ENCODE results near the gene CYBRD1. TPM values are rescaled to one million over a fixed set of nuclear protein-coding genes. Genes with fewer than 3 reads are reported as not detected.
A peak's percentile ranks its signal among the peaks of the same experiment; 100 is the strongest.

The CYBRD1 gene
- polyA plus RNA-seq, 1 donor (not counting 4 experiments of a cell fraction or from before 2014, with no cell fraction given) = 72.7 TPM

GRCh38 chr2:171524018-171524401, 1.7 kb downstream of the CYBRD1 start:
- Histone ChIP-seq H3K4me3 (ENCODE audit: control insufficient read depth in 2 of 3, extremely low read depth in 1 of 3, insufficient read depth in 2 of 3, low read depth in 1 of 3, low read length in 3 of 3) (peak overlapping the region; percentile 56 to 90 (median 85)), H3K9ac (ENCODE audit: control insufficient read depth, extremely low read depth, insufficient read depth, low read length) (peak overlapping the region; percentile 71), H3K27me3 (ENCODE audit: control insufficient read depth, extremely low read depth, insufficient read depth, low read length) (no peaks in the 10 kb centered on the region), H3K27ac (ENCODE audit: control insufficient read depth, insufficient read depth, low read length) (peak overlapping the region; percentile 49), H3K79me2 (ENCODE audit: control insufficient read depth, insufficient read depth, low read length) (no peaks in the 10 kb centered on the region), H3K9me1 (ENCODE audit: control insufficient read depth, extremely low read depth, insufficient read depth, low read length) (no peaks in the 10 kb centered on the region), H4K20me1 (ENCODE audit: control insufficient read depth, extremely low read depth, insufficient read depth, low read length) (no peaks in the 10 kb centered on the region), H3K4me1 (ENCODE audit: control insufficient read depth, extremely low read depth, insufficient read depth, low read length) (peaks cover 27% of the 10 kb centered on the region), H2AFZ (ENCODE audit: control insufficient read depth, low read length) (no peak overlapping the region), H3K36me3 (ENCODE audit: control insufficient read depth in 2 of 2, extremely low read depth in 1 of 2, insufficient read depth in 2 of 2, low read length in 2 of 2) (peaks cover 0 to 3% of the 10 kb centered on the region in 2 experiments), H3K4me2 (ENCODE audit: control insufficient read depth, extremely low read depth, insufficient read depth, low read depth, low read length) (peak overlapping the region; percentile 77), H3K9me3 (ENCODE audit: control insufficient read depth, low read depth, low read length) (no peaks in the 10 kb centered on the region)
- DNase-seq (ENCODE audit: low read depth, low spot score) (peak; percentile 30), FAIRE-seq (peak; percentile 83)
- dilution Hi-C loops (cut with MboI; ENCODE audit: extremely low pct_ligation_motif_present, low sequenced_read_pairs) = no loop called here
- TF ChIP-seq EZH2 (IDR thresholded peaks at IDR 0.05; ENCODE audit: low read length) (no peak), CTCF (optimal IDR thresholded peaks at IDR 0.05 in 1 of 3, IDR thresholded peaks at IDR 0.05 in 1 of 3, conservative IDR thresholded peaks at IDR 0.05 in 1 of 3; ENCODE audit: extremely low read depth in 1 of 3, insufficient read depth in 2 of 3, low read length in 3 of 3) (no peak)

- FAIRE-seq (peak; percentile 9), DNase-seq (ENCODE audit: low read depth, low spot score) (no peak)
- H3K27ac ChIP-seq (ENCODE audit: control insufficient read depth, insufficient read depth, low read length) = no peak overlapping the region
- peaks cover 0 to 3% of the 10 kb centered on the region in 2 experiments for H3K36me3 ChIP-seq (ENCODE audit: control insufficient read depth in 2 of 2, extremely low read depth in 1 of 2, insufficient read depth in 2 of 2, low read length in 2 of 2)
- H3K9me3 ChIP-seq (ENCODE audit: control insufficient read depth, low read depth, low read length) = no peaks in the 10 kb centered on the region
- H3K9ac ChIP-seq (ENCODE audit: control insufficient read depth, extremely low read depth, insufficient read depth, low read length) = no peak overlapping the region
- H3K4me3 ChIP-seq (ENCODE audit: control insufficient read depth in 2 of 3, extremely low read depth in 1 of 3, insufficient read depth in 2 of 3, low read depth in 1 of 3, low read length in 3 of 3) = no peak overlapping the region
- peaks cover 11% of the 10 kb centered on the region for H3K4me1 ChIP-seq (ENCODE audit: control insufficient read depth, extremely low read depth, insufficient read depth, low read length)
- peaks cover 2% of the 10 kb centered on the region for H3K79me2 ChIP-seq (ENCODE audit: control insufficient read depth, insufficient read depth, low read length)
- no peak overlapping the region for H2AFZ ChIP-seq (ENCODE audit: control insufficient read depth, low read length)
- no peaks in the 10 kb centered on the region for H4K20me1 ChIP-seq (ENCODE audit: control insufficient read depth, extremely low read depth, insufficient read depth, low read length)
- no peaks in the 10 kb centered on the region for H3K27me3 ChIP-seq (ENCODE audit: control insufficient read depth, extremely low read depth, insufficient read depth, low read length)
- dilution Hi-C loops (cut with MboI; ENCODE audit: extremely low pct_ligation_motif_present, low sequenced_read_pairs) = no loop called here
- H3K4me2 ChIP-seq (ENCODE audit: control insufficient read depth, extremely low read depth, insufficient read depth, low read depth, low read length) = no peak overlapping the region
- TF ChIP-seq EZH2 (IDR thresholded peaks at IDR 0.05; ENCODE audit: low read length) (no peak), CTCF (optimal IDR thresholded peaks at IDR 0.05 in 1 of 3, IDR thresholded peaks at IDR 0.05 in 1 of 3, conservative IDR thresholded peaks at IDR 0.05 in 1 of 3; ENCODE audit: extremely low read depth in 1 of 3, insufficient read depth in 2 of 3, low read length in 3 of 3) (peak; percentile 46 to 64 (median 60))
- no peaks in the 10 kb centered on the region for H3K9me1 ChIP-seq (ENCODE audit: control insufficient read depth, extremely low read depth, insufficient read depth, low read length)
These were observed 7.6 kb downstream of the CYBRD1 start for GRCh38 chr2:171529914-171530313.
